Heart right ventricle (tissue), 16 donors: ENCODE measurements around the gene TMPRSS4. TPM values are rescaled to one million over a fixed set of nuclear protein-coding genes. Genes with fewer than 3 reads are reported as not detected.

Experiments
- ATAC-seq, 8 donors: fragments of 200-7000 bp; cut with Tn5 transposase; one replicate each; pipeline ENCODE4 v1.9.1; 2020; ENCODE audit warnings: mild to moderate bottlenecking in 8 of 8, moderate library complexity in 8 of 8, moderate number of reproducible peaks in 1 of 8
- DNase-seq, 2 donors: peaks; one replicate each; pipeline ENCODE4 v3.0.0-alpha.2; 2020
- H3K27ac ChIP-seq, 10 donors: fragments of 200-600 bp; sonication (generic) in 2 of 10; one replicate each; pipeline versions ENCODE4 v1.5.0 to v1.8.0; 2020 to 2022; ENCODE audit warnings: mild to moderate bottlenecking in 3 of 10
- H3K27me3 ChIP-seq, 7 donors: fragments of 200-600 bp; one replicate each; pipeline ENCODE4 v1.8.0; 2021 to 2022; ENCODE audit warnings: mild to moderate bottlenecking in 2 of 7
- H3K36me3 ChIP-seq, 9 donors: fragments of 200-600 bp; sonication (generic) in 1 of 9; one replicate each; pipeline versions ENCODE4 v1.5.0 to v1.8.0; 2020 to 2022; ENCODE audit warnings: mild to moderate bottlenecking in 2 of 9
- H3K4me1 ChIP-seq, 9 donors: fragments of 200-600 bp; sonication (generic) in 1 of 9; one replicate each; pipeline versions ENCODE4 v1.5.0 to v1.8.0; 2020 to 2022; ENCODE audit warnings: mild to moderate bottlenecking in 4 of 9
- H3K4me3 ChIP-seq, 10 donors: fragments of 200-600 bp; sonication (generic) in 2 of 10; one replicate each; pipeline versions ENCODE4 v1.5.0 to v1.8.0; 2020 to 2022; ENCODE audit warnings: mild to moderate bottlenecking in 7 of 10, moderate library complexity in 2 of 10
- H3K9me3 ChIP-seq, 11 donors: fragments of 200-600 bp in 10 of 11; sonication (generic) in 2 of 11; one replicate each; pipeline versions ENCODE4 v1.5.0 to v1.8.0; 2013 to 2022; ENCODE audit warnings: mild to moderate bottlenecking in 2 of 11, control low read depth in 1 of 11, moderate library complexity in 1 of 11
- CTCF ChIP-seq, 9 donors: fragments of 200-600 bp; sonication (generic) in 2 of 9; IDR thresholded peaks; one replicate each; pipeline versions ENCODE4 v1.5.0 to v1.8.0; 2021 to 2022; ENCODE audit warnings: antibody characterized with exemption in 9 of 9, mild to moderate bottlenecking in 5 of 9, moderate library complexity in 1 of 9
- WGBS, 2 donors: extraction: QIAGEN DNeasy Blood & Tissue Kit; methylation state at CpG; one replicate each; pipeline ENCODE4 v1.1.7; 2013; ENCODE audit warnings: inconsistent platforms in 1 of 2; 5-methylcytosine and 5-hydroxymethylcytosine counted together
- intact Hi-C, 10 donors: fragments of 100-400 bp; cut with DNase I; formaldehyde crosslinking; loops; one replicate each; pipeline versions ENCODE4 v1.11.1 to v1.14.2; 2022
- polyA plus RNA-seq, 2 donors: library from polyadenylated mRNA; stranded (reverse); fragments of 200-250 nt; gene quantifications; one replicate each; pipeline ENCODE4 v1.2.3, GENCODE V29; 2013
- total RNA-seq, 10 donors: library from RNA; stranded (reverse); fragmentation: NEBNext Ultra II Directional in 3 of 10; extraction: Animal tissue kit (Norgen Biotek cat#: 25700) in 3 of 10; gene quantifications; one replicate each; pipeline versions ENCODE4 v1.2.1 to v1.2.4, GENCODE V29; 2021 to 2023
- donor health status: Arrhythmogenic right ventricular cardiomyopathy.
- donor health status: ischemic (EF 13 %, LVEDD 7.1; RV severe dilation, severe dysfunction).
- donor health status: healthy with polysubstance abuse.
- donor health status: DM: no; HTN: yes; CAD: no.
- donor health status: DM: no; HTN: no; CAD: no.
- donor health status: ischemic (EF 25% LVEDD 6.9; RV normal size, moderate dysfunction).
- donor health status: ischemic (EF 25% LVEDD 5.7; RV mildly dilated, moderate dysfunction).
- donor health status: healthy.
- donor health status: DM: yes; HTN: yes; CAD: no.
- donor health status: Ischemic cardiomyopathy.
- donor health status: ischemic (EF 35%, LVEDD 5.7; RV mildly dilated, moderate dysfunction).
- donor health status: nonischemic (EF 11% LVEDD 7.7; RV severe dilation, severe dysfunction).
- donor health status: DM: yes; HTN: yes; CAD: no.
- donor health status: PGD.
- donor health status: ischemic (EF 29% LVEDD 5.4; RV normal size, mild dysfunction).
- donor health status: nonischemic (EF 23%, LVEDD 6.1; RV moderate dilation, normal function).

TMPRSS4 gene
- total and polyA plus RNA-seq, 12 donors = 0.34 to 1.4 (median 0.84) TPM; not detected in 8

DNA sequence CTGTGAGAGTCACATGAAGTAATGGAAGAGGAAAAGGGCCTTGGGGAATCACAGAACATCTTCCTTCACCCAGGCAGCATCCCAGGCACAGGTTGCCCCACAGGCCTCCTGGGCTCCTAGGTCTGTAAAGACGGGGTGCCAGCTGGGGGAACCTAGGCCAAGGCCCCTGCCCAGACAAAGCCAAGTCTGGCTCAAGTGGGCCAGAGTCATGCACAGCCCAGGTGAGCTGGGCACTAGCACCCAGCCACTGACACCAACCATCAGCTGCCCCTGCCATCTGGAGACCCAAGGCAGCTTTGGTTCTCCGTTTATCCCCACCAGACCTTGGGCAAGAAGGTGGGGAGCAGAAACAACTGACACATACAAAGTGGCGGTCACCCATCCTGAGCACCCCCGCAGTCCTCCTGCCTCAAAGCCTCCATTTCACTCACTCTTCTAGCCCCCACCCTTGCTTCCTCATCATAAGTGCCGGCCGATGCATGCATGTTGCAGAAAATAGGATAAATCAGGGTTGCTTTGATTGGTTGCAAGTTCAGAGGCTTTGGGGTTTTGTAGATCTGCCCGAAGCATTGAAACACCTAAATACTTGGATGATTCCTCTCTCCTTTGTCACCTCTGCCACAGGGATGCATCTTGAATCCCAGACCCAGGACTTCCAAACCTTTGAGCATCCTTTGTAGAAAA lies 26.5 kb upstream of the TMPRSS4 start:
- no peak overlapping the region for H3K4me3 ChIP-seq
- no peak for ATAC-seq
- intact Hi-C loops = loop anchor here (2.0 to 10.0 kb wide), 10 partner anchors 96 to 628 kb away; no protein-coding TSS in a partner anchor
- WGBS, 2 donors = 90 to 93% methylated on average over 7 of the region's 7 CpGs
- H3K9me3 ChIP-seq = no peaks in the 10 kb centered on the region
- TF ChIP-seq CTCF (IDR thresholded peaks at IDR 0.05) = no peak
- no peaks in the 10 kb centered on the region for H3K36me3 ChIP-seq
- no peaks in the 10 kb centered on the region for H3K27me3 ChIP-seq
- peak overlapping the region in 1 of 10 donors; percentile 75 for H3K27ac ChIP-seq
- peaks cover 0 to 30% (median 0%) of the 10 kb centered on the region in 9 donors for H3K4me1 ChIP-seq
- no peak for DNase-seq

DNA sequence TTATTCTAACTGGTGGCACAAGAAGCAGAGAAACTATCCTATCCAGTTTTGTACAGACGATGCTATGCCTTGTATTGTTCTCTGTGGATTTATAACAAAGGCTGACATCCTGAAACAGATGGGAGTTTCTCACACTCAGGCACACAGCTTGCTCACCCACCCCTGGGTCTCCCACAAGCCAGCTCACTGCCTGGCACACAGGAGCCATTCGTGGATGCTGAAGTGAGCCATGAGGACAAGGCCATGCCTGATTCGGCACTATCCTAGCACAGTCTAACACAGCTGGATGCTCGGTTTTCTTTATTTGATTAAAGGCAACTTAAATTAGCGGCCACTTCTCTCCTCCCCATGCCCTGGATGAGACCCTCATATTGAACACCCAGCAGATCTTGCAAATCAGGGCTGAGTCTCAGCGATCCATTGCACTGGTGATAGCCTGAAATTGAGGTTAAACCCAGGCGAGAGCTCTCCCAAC lies 25.7 kb upstream of the TMPRSS4 start:
- Histone ChIP-seq H3K36me3 (no peaks in the 10 kb centered on the region), H3K9me3 (no peaks in the 10 kb centered on the region), H3K4me3 (no peak overlapping the region), H3K27me3 (no peaks in the 10 kb centered on the region), H3K27ac (peak overlapping the region in 1 of 10 donors; percentile 75), H3K4me1 (peaks cover 0 to 30% (median 0%) of the 10 kb centered on the region in 9 donors)
- TF ChIP-seq CTCF (IDR thresholded peaks at IDR 0.05) = no peak
- WGBS, 2 donors = 83 to 87% methylated on average over 7 of the region's 7 CpGs
- no peak for ATAC-seq
- intact Hi-C loops = loop anchor here (2.0 to 10.0 kb wide), 10 partner anchors 96 to 629 kb away; no protein-coding TSS in a partner anchor
- no peak for DNase-seq

- TF ChIP-seq CTCF (IDR thresholded peaks at IDR 0.05) = no peak
- DNase-seq = no peak
- H3K4me3 ChIP-seq = no peak overlapping the region
- H3K4me1 ChIP-seq = peaks cover 0 to 30% (median 0%) of the 10 kb centered on the region in 9 donors
- intact Hi-C loops = loop anchor here (2.0 to 10.0 kb wide), 12 partner anchors 97 to 630 kb away; no protein-coding TSS in a partner anchor
- H3K27ac ChIP-seq = peak overlapping the region in 1 of 10 donors; percentile 75
- H3K27me3 ChIP-seq = no peaks in the 10 kb centered on the region
- H3K9me3 ChIP-seq = no peaks in the 10 kb centered on the region
- 70 to 82% methylated on average over 16 of the region's 16 CpGs for WGBS, 2 donors
- ATAC-seq = peak in 5 of 8 donors; percentile 12 to 34 (median 24)
- no peaks in the 10 kb centered on the region for H3K36me3 ChIP-seq
These were observed 25.0 kb upstream of the TMPRSS4 start for GRCh38 chr11:118051611-118052461.

- no peak for DNase-seq
- ATAC-seq = peak in 5 of 8 donors; percentile 3 to 27 (median 15)
- H3K4me3 ChIP-seq = no peak overlapping the region
- peak overlapping the region in 1 of 10 donors; percentile 73 for H3K27ac ChIP-seq
- whole genome bisulfite sequencing, 2 donors = 76 to 85% methylated on average over 13 of the region's 13 CpGs
- intact Hi-C loops = loop anchor here (1.0 to 10.0 kb wide), 14 partner anchors 98 to 630 kb away; no protein-coding TSS in a partner anchor
- peaks cover 0 to 28% (median 0%) of the 10 kb centered on the region in 9 donors for H3K4me1 ChIP-seq
- H3K9me3 ChIP-seq = no peaks in the 10 kb centered on the region
- no peak for TF ChIP-seq CTCF (IDR thresholded peaks at IDR 0.05)
- no peaks in the 10 kb centered on the region for H3K27me3 ChIP-seq
- H3K36me3 ChIP-seq = no peaks in the 10 kb centered on the region
These were observed 24.2 kb upstream of the TMPRSS4 start for GRCh38 chr11:118052581-118053206.
